Mucosa of descending colon (tissue), 3 donors: ENCODE data around the gene AMPD3. TPM values are rescaled to one million over a fixed set of nuclear protein-coding genes. Genes with fewer than 3 reads are reported as not detected.

Experiments
- ATAC-seq: fragments of 200-7000 bp; cut with Tn5 transposase; one replicate; pipeline ENCODE4 v1.9.1; 2020; ENCODE audit warnings: mild to moderate bottlenecking, moderate library complexity
- DNase-seq, 3 donors: peaks; one replicate each; pipeline ENCODE4 v3.0.0-alpha.2; 2020
- H3K36me3 ChIP-seq: fragments of 200-600 bp; one replicate; pipeline ENCODE4 v1.8.0; 2021; ENCODE audit warnings: low read depth, mild to moderate bottlenecking
- H3K4me1 ChIP-seq: fragments of 200-600 bp; one replicate; pipeline ENCODE4 v1.8.0; 2021; ENCODE audit warnings: low read depth, mild to moderate bottlenecking
- H3K4me3 ChIP-seq: fragments of 200-600 bp; one replicate; pipeline ENCODE4 v1.8.0; 2021; ENCODE audit warnings: mild to moderate bottlenecking
- H3K9me3 ChIP-seq: fragments of 200-600 bp; one replicate; pipeline ENCODE4 v1.8.0; 2021; ENCODE audit warnings: mild to moderate bottlenecking
- CTCF ChIP-seq: fragments of 200-600 bp; IDR thresholded peaks from one replicate; pipeline ENCODE4 v1.8.0; 2022; ENCODE audit warnings: antibody characterized with exemption, mild to moderate bottlenecking
- intact Hi-C, 2 donors: fragments of 100-400 bp; cut with DNase I in 1 of 2; cut with micrococcal nuclease in 1 of 2; formaldehyde crosslinking; loops; one replicate each; pipeline versions ENCODE4 v1.11.0 to v1.11.1; 2022; cut with DNase I, micrococcal nuclease
- total RNA-seq, 3 donors: library from RNA; stranded (reverse); fragmentation: NEBNext Ultra II Directional in 2 of 3; extraction: Animal tissue kit (Norgen Biotek cat#: 25700) in 2 of 3; gene quantifications; one replicate each; pipeline versions ENCODE4 v1.2.1 to v1.2.4, GENCODE V29; 2021 to 2023
- donor health status: DM: no; HTN: no; CAD: no; lungs with moderate emphysema.
- donor health status: DM: no; HTN: no; CAD: no.
- donor health status: DM: no; HTN: yes; CAD: no.

The AMPD3 gene
- total RNA-seq, 3 donors from 2014 or later = 7.2 to 16.2 (median 10.6) TPM

DNA sequence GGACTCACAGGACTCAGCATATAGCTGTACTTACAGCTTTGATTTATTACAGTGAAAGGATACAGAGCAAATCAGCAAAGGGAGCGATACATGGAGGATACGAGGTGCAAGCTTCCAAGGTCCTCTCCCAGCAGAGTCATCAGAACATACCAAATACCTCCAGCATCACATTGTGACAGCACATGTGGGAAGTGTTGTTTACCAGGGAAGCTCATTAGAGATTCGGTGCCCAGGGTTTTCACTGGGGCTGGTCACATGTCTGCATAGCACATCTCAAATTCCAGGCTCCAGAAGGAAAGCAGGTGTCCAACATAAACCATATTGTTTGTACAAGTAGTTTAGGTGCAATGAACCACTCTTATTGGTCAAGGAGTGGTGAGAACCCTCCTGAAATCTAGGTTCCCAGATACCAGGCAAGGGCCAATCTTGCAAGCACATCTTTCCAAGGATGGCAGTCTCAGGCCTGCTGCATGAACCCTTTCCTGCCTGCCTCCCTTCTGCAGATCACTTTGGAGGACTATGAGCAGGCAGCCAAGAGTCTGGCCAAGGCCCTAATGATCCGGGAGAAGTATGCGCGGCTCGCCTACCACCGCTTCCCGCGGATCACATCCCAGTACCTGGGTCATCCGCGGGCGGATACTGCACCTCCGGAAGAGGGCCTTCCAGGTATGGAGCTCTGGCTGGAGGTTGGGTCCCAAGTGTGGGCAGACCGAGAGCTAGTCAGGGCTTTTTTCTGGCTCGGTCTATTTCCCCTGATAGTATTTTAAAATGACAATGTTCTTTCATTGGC is 26.7 kb downstream of the AMPD3 start:
- ATAC-seq (no peak), DNase-seq (no peak)
- Histone ChIP-seq H3K9me3 (no peaks in the 10 kb centered on the region), H3K4me1 (peaks cover 3% of the 10 kb centered on the region), H3K36me3 (no peaks in the 10 kb centered on the region), H3K4me3 (no peak overlapping the region)
- no peak for TF ChIP-seq CTCF
- intact Hi-C loops = no loop called here

DNA sequence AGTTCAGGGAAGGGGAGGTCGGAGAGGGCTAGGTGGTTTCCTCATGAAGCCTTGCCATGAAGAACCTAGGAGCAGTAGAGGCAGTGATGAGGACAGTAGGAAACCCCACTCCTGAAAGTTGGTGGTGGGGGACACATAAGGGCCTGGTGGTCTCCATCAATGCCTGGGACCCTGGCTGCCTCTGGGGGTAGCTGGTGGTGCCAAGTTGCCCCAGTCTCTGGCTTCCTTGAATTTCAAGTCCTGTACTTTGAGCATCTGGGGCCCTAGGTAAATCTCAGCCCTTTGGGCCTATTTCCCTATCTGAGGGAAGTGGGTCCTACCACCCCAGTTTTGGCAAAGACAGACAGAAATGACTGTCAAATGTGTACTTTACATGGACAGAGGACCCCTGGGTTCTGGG is 28.1 kb downstream of the AMPD3 start:
- TF ChIP-seq CTCF = no peak
- Histone ChIP-seq H3K4me1 (peaks cover 3% of the 10 kb centered on the region), H3K4me3 (no peak overlapping the region), H3K9me3 (no peaks in the 10 kb centered on the region), H3K36me3 (no peaks in the 10 kb centered on the region)
- DNase-seq = no peak
- intact Hi-C loops = no loop called here
- ATAC-seq = no peak

GRCh38 chr11:10483584-10483983 is 28.5 kb downstream of the AMPD3 start:
- Histone ChIP-seq H3K36me3 (no peaks in the 10 kb centered on the region), H3K4me3 (no peak overlapping the region), H3K9me3 (no peaks in the 10 kb centered on the region), H3K4me1 (peaks cover 6% of the 10 kb centered on the region)
- DNase-seq = no peak
- intact Hi-C loops = no loop called here
- TF ChIP-seq CTCF = no peak
- no peak for ATAC-seq

- no peaks in the 10 kb centered on the region for H3K36me3 ChIP-seq
- no peak for DNase-seq
- H3K4me3 ChIP-seq = no peak overlapping the region
- intact Hi-C loops = no loop called here
- ATAC-seq = no peak
- H3K4me1 ChIP-seq = peaks cover 13% of the 10 kb centered on the region
- TF ChIP-seq CTCF = no peak
- no peaks in the 10 kb centered on the region for H3K9me3 ChIP-seq
These were observed 29.6 kb downstream of the AMPD3 start for GRCh38 chr11:10484461-10485180.

DNA sequence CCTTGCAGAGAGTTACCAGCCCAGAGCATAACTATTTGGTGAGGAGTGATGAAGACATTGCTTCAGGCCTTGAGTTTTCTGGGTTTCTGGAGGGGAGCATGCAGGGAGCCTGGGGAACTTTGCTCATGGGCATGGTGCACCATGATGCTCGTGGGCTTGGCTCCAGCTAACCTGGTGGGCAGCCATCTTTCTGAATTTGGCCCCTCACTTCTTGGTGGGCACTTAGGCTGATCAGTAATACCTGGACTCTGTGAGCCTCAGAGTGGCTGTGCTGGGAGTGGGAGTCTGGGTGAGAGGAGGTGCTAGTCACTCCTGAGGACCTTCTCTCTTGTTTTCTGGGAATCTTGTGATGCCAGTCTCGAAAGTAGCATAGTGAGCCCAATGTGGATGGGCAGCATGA is 30.6 kb downstream of the AMPD3 start:
- TF ChIP-seq CTCF = no peak

More for the DNA sequence above, 30.6 kb downstream of the AMPD3 start:
- intact Hi-C loops = no loop called here
- Histone ChIP-seq H3K36me3 (no peaks in the 10 kb centered on the region), H3K9me3 (no peaks in the 10 kb centered on the region), H3K4me3 (no peak overlapping the region), H3K4me1 (peaks cover 13% of the 10 kb centered on the region)
- ATAC-seq = no peak
- DNase-seq = no peak
